HTERT RPE-1 (cell line): Measurements from ENCODE around the gene RIMBP2.

ENCODE experiments used
- in situ Hi-C: fragments of 300-500 bp; cut with MboI; formaldehyde crosslinking; loops from 4 replicates; pipeline ENCODE4 v1.14.3; 2020; ENCODE audit warnings: low sequenced_read_pairs

RIMBP2 gene

DNA sequence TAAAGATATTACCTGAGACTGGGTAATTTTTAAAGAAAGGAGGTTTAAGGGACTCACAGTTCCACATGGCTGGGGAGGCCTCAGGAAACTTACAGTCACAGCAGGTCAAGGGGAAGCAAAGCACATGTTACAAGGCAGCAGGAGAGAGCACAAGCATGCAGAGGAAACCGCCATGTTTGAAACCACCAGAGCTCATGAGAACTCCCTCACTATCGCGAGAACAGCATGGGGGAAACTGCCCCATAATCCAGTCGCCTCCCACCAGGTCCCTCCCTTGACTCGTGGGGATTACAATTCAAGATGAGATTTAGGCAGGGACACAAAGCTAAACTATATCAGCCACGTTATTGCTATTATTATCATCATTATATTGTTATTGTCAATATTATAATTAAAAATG is 138.7 kb downstream of the RIMBP2 start:
- in situ Hi-C loops, result no loop called here

DNA sequence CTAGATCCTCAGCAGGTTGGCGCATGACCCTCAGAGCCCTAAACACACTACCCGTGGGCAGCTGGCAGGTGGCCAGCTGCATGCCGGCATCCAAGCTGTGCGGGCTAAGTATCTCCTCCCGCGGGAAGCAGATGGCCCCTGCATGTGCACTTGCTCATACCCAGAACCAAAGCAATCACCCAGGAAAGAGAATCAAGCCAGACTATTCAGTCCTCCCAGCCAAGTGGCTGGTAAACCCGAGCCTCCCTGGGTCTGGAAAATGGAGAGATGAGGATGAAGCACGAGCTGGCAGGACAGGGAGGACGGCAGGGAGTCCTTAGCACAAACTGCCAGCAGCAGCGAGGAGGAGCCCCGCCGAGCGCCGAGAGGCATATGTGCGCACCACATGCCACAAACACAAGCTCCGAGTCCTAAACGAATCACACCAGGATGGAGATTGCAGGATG is 139.7 kb downstream of the RIMBP2 start:
- in situ Hi-C loops, result no loop called here

DNA sequence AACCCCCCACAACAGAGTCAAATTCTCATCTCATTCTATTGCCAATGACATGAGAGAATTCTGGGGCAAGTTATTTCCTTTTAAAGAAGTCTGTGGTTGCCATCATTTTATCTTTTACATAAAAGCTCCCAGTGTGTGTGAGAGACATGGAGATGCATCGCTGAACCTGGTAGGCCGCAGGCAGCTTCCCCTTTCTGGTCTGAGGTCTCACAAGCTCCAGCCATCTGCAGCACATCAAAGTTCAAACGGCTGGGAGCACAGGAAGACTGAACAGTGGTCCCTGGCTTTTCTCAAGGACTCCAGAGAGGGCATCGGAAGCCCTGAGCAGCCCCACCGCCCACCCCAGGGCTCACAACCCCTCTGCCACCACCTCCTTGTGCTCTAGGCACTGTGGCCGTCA is 141.7 kb downstream of the RIMBP2 start:
- in situ Hi-C loops, result no loop called here

DNA sequence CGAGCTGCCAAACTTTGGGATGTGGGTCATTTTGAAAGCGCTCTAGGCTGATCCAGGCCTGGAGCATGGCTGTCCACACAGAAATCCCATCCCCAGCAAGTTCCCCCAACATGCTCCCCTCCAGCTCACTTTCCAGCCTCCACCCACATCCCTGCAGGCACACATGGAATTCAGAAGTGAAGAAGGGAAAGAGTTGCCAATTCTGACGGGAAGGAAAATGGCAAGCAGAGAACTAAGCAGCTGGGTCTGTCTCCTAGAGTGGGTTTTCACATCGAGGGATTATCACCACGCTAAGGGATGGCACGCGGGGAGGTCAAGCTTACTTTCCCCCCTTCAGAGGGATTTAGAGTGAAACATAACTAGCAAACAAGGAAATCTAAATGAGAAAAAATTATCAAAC is 142.3 kb downstream of the RIMBP2 start:
- in situ Hi-C loops, result no loop called here

DNA sequence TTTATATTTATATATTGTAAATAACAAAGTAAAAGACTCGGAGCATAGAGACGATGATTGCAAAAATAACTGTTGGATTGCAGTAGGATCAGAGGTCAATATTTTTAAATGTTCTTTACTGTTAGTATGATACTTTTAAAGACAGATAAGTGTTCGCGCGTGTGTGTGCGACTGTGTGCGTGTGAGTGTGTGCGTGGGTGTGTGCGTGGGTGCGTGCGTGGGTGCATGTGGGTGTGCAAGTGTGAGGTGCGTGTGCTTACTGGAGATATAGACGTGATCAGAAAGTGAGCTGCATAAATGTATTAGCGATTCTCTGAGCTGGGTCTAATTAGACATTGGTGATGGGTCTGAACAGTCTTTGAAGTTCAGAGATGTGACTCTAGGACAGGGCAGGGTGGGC is 142.9 kb downstream of the RIMBP2 start:
- in situ Hi-C loops, result no loop called here

DNA sequence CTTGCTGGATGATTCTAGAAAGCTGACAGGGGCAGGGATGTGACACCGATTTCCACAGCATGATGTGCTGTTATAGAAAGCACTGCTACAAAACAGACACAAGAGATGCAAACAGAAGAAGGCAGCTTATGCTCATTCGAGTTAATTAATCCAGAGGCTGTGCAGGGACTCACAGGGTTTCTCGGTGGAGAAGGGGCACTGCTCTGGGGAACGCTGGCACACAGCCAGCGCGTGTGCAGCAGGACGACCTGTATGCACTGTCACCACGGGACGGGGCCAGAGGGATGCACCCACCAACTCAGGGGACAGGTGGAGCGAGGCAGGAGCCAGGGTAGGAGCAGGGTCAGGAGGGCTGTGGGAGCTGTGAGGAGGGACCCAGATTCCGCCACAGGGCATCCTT is 143.5 kb downstream of the RIMBP2 start:
- in situ Hi-C loops, result no loop called here

DNA sequence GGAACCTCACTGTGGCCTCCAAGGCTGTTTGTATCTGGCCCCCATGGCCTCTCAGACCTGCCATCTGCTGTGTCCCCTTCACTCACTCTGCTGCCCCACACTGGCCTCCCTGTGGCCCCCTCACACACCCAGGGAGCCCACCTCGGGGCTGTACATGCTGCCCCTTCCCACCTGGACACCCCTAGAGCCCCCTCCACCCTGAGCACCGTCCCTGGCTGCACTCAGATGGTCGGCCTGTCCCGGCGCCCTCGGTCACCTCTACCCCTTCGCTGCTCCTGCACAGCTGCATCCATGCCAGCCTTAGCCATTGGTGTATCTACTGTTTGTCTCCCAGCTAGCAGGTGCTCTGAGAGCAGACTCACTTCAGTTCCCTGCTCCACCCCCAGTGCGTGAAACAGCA is 144.4 kb downstream of the RIMBP2 start:
- in situ Hi-C loops, result no loop called here

DNA sequence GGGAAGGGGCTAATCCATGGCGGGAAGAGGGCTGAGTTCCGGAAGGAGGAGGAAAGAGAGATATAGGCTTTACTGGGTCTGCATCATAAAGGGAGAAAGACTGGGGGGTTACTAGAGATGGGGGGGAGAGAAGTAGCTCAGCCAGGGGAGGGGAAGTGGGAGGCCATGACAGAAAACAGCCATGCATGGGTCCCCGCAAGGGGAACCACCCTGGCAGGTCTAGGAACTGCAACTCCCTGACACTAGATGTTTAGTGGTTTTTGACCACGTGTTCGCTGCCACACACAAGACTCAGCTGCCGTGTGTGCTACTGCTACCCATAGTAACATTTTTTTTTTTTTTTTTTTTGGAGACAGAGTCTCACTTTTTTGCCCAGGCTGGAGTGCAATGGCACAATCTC is 145.0 kb downstream of the RIMBP2 start:
- in situ Hi-C loops, result no loop called here

DNA sequence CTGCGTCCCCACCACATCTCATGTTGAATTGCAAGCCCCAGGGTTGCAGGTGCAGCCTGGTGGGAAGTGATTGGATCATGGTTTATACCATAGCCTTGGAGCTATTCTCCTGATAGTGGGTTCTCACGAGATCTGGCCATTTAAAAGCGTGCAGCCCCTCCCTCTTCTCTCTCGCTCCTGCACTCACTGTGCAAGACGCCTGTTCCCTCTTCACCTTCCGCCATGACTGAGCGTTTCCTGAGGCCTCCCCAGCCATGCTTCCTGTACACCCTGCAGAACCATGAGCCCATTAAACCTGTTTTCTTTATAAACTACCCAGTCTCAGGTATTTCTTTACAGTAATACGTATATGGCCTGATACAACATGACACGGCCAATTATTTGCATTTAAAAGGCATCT is 146.6 kb downstream of the RIMBP2 start:
- in situ Hi-C loops, result no loop called here

DNA sequence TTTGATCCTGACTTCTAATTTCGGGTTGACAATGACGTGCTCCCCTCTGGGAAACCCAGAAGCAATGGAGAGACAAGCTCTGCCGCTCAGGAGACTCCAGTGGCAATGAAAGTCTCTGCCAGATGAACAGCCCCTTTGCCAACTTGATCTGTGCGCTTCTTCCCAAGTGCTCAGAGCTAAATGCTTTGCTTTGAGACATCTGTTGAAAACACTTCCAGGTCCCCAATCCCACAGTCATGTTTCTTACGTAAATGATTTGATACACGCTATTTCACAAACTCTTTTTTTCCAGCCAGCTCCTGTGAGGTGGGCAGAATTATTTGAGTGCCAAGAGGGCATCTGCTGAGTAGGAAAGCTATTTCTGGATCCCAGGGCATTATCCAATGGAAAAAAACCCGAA is 147.6 kb downstream of the RIMBP2 start:
- in situ Hi-C loops, result no loop called here

DNA sequence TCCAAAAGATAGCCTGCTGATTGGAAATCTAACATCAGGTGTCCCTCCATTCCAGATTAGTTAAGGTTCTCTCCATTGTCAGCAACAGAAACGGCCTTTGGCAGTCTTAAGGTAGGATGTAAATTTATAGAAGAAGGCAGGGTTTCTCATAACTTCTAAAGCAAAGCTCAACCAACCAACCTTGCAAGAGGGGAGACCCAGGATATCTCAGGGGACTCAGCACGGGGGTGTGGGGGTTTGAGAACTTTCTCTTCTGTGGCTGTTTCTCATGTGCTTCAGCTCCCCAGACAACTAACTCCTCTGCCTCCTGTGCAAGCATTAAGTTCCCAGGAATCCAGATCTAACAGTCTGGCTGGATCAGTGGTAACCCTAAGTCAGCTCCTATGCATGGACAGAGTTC is 148.1 kb downstream of the RIMBP2 start:
- in situ Hi-C loops, result no loop called here

DNA sequence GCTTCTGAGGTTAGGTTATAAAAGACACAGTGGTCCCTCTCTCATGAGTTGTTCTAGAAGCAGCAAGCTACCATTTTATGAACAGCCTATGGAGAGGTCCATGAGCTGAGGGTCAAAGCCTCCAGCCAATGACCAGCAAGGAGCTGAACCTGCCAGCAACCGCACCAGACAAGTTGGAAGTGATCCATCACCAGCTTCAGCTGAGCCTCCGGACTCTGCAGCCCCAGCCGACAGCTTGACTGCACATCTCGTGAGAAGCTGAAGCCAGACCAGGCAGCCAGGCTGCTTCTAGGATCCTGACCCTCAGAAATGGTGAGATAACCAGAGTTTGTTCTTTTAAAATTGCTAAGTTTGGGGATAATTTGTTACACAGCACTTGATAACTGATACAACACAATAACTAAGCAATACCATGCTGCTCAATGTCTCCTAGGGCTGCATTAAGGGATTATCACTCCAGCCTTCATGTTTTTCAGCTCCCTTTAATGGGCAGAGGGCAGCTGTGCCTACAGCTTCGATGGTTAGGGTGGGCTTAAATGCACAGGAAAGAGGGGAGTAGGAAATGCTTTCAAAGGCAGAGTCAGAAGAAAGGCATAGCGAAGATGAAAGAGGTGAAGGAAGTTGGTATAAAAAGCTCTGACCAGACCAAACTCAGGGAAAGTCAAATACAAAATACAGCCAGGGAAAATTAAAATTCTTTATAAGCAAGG is 149.5 kb downstream of the RIMBP2 start:
- in situ Hi-C loops, result no loop called here

DNA sequence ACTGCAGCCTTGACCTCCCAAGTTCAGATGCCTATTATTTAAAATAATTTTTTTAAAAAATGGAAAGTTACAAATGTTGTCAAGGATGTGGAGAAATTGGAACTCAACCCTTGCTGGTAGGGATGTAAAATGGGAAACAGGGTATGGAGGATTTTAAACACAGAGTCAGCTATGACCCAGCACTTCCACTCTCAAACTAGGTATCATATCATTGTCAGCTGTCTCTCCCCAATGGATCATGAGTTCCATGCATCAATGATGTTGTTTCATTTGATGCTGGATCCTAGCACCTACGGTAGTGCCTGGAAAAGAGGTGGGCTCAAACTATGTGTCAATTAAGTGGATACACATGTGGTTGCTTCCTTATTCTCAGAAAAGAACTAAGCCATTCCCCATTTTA is 150.9 kb downstream of the RIMBP2 start:
- in situ Hi-C loops, result no loop called here

DNA sequence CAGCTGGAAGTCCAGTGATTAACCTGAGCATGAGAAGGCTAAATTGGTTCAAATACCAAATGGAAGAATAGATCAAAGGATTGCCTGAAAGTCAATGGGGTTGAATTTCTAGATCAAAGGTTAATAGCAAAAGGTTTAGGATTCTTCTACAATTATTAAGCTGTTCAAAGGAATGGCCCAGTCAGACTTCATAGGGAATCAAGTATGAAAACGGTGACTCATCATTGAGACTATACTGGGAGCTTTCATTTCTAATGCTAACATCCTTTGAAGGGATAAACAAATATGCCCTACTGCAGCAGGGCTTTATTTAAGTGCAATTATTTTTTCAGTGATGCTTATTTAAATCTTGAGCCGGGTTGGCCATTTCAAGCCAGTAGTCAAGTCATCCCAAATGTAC is 152.8 kb downstream of the RIMBP2 start:
- in situ Hi-C loops, result no loop called here

DNA sequence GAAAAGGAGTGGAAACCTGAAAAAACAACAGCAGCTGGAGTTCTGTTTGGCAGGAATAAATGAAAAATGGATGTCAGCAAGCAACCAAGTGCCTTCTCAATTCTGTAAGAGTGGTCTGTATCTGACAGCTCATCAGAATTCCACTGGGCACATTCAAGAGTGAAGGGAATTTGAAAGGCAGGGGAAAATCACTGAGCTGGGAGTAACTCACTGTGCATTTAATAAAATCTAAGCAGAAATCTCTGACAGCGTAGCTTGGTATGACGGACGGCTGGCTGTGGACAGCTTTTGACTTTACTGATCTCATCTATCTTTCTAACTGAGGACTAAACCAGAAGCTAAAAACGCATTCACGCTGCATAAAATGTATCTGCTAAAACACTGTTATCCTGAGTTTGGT is 153.4 kb downstream of the RIMBP2 start:
- in situ Hi-C loops, result no loop called here

DNA sequence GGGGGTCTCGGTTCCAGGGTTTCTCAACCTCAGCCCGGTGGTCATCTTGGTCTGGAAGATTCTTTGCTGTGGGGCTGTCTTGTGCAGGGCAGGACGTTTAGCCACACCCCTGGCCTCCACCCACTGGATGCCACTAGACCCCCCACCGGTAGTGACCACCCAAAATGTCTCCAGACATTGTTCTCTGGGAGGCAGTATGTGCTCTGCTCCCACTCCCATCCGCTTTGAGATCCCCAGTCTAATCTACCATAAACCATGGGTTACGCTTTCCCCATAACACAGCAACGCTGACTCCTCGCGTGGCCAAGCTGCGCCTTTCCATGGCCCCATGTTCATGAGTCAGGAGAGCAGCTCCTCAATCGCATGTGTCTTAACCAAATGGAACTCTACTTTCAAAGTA is 155.8 kb downstream of the RIMBP2 start:
- in situ Hi-C loops, result no loop called here

DNA sequence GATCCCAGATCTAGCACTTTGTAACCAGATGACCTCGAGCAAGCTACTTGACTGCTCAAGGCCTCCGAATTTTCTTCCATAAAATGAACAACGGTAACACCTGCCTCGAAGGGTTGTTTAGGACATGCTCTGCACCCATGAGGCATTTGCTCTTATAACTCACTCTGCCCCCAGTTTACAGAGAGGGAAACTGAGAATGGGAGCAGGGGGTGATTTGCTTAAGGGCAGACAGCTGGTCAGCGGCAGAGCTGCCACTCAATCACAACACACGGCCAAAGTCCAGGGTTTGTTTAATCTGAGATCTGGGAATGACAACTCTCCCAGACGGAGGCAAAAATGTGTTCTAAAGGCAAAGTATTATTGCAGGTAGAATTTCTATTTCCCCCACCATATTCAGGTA is 156.3 kb downstream of the RIMBP2 start:
- in situ Hi-C loops, result no loop called here

DNA sequence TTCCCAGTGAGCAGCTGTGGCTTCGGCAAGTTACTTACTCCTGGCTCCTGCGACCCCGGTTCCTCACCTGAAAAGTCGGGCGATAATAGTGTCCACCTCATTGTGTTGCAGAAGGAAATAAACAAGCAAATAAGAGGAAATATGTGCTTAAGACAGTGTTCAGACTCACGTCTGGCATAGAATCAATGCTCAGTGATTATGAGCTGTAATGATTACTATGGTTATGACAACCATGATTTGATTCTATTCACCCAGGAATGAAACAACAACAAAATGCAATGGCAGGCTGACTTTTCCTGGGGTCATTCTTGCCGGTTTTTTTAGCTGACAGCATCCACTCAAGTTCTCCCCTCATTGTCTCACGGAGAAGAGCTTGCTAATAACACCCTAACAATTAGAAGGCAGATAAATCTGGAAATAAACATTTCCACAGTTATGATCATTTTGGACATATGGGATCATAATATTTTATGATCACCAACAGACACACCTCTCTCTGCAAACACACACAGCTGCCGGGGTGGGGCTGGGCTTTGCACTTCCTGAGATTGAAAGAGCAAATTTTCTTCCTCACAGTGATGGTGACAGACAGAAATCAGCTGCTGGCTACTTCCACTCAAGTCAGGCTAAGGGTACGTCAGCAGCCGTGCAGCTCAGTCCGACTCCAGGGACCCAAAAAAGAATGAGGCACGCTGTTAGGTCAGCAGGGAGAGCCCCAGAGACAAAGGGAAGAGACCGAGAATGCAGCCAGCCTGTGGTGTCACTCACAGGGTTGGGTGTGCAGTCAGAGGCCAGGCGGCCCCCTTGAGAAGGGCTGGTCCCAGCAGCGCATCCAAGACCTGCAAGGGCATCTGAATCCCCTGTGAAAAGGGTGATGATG is 158.0 kb downstream of the RIMBP2 start:
- in situ Hi-C loops, result no loop called here

DNA sequence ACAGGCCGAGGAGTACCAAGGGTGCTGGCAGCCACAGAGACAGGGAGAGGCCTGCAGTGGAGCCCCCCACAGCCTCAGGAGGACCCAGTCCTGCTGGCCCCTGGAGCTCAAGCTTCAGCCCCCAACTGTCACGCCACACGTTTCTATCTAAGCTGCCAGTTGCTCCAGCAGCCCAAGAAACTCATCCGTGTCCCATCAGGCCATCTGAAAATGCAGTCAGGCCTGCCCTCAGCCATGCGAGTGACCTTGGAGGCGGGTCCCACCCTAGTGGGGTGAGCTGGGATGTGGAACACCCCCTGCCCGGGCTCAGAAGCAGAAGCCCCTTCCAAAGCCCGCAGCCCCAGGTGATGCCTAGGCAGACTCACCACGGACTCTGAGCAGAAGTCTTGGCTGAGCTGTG is 158.9 kb downstream of the RIMBP2 start:
- in situ Hi-C loops, result no loop called here

DNA sequence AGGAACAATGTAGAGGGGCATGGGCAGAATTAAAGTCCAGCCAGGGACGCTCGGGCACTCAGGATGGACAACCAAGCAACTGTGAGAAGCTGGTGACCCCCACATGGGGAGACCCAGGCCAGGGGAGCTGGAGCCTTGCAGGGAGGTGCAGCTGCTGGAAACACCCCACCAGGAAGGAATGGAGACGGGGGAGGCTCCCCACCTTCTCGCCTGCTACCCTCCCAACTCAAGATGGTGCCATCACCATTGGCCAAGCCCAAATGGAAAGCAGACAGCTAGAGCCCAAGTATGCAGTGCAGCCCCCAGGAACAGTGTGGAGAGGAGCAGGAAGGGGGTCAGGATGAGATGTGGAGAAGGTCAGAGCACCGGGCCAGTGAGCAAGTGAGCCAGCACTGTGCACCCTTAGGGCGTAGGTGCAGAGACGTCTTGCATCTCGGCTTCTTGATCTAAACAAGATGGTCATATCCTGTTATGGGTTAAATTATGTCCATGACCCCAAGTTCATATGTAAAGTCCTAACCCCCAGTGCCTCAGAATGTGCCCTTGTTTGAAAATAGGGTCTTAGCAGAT is 159.5 kb downstream of the RIMBP2 start:
- in situ Hi-C loops, result no loop called here

DNA sequence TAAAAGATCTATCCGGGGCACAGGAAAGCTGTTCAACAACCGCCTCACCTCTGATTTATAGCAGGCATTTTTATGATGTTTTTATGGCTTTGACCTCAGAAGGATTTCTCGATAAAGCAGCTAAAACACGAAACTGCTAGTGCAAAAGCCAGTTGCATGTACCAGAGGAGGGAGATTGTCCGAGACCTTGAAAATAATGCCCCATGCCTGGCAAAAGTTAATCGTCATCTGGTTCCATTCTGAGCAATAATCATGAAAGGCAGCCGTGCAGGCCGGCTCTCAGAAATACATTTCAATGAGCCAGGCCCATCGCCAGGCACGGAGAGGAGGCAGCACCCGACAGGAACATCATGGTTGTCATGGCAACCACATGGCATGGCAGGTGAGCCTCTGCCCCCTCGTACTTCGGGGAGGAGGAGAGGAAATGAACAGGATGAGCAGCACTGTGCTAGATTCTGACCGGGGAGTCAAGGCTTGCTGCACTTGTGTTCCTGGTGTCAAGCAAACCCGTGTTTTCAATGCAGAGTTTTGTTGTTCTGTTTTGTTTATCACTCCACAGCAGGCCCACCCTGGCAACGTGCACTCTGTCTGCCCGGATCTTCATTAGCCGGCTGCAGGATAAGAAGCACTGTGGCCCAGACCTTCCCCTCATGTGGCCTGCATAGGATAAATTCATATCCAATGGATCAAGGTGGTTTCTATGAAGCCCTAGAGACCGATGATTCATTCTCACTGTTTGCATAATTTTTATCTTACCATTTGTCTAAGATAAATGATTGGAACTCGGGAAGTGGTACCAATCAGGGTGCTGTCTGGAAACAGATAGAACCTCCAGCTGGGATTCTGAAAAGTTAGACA is 160.2 kb downstream of the RIMBP2 start:
- in situ Hi-C loops, result no loop called here
